ENCODE measurements around the gene MAP4K1. TPM values are rescaled to one million over a fixed set of nuclear protein-coding genes. Genes with fewer than 3 reads are reported as not detected.

Gene MAP4K1
- total RNA-seq, 1 donor = 0.72 TPM

- no peaks in the 10 kb centered on the region for H3K4me1 ChIP-seq (ENCODE audit: insufficient read depth, low read length)
- no peaks in the 10 kb centered on the region for H3K27me3 ChIP-seq (ENCODE audit: insufficient read depth, low read length)
- no peaks in the 10 kb centered on the region for H3K79me2 ChIP-seq (ENCODE audit: insufficient read depth, low read length)
- H3K27ac ChIP-seq (ENCODE audit: low read depth, low read length) = no peak overlapping the region
- TF ChIP-seq CTCF (IDR thresholded peaks at IDR 0.05; ENCODE audit: extremely low read depth, low read depth, low read length) = no peak
- peak; percentile 22 for DNase-seq (ENCODE audit: insufficient read length, low spot score, missing footprints)
- H2AFZ ChIP-seq (ENCODE audit: low read length) = no peak overlapping the region
- no peak overlapping the region for H3K4me2 ChIP-seq (ENCODE audit: insufficient read depth, low read length)
- no peaks in the 10 kb centered on the region for H3K9me3 ChIP-seq (ENCODE audit: low read depth, low read length)
- H4K20me1 ChIP-seq (ENCODE audit: insufficient read depth, low read length) = no peaks in the 10 kb centered on the region
- no peak overlapping the region for H3K4me3 ChIP-seq (ENCODE audit: insufficient read depth, low read length)
- no peaks in the 10 kb centered on the region for H3K36me3 ChIP-seq (ENCODE audit: insufficient read depth, low read length)
These were observed 18.0 kb downstream of the MAP4K1 start for GRCh38 chr19:38599722-38600121.

- H3K4me1 ChIP-seq (ENCODE audit: insufficient read depth, low read length) = no peaks in the 10 kb centered on the region
- no peaks in the 10 kb centered on the region for H3K9me3 ChIP-seq (ENCODE audit: low read depth, low read length)
- no peaks in the 10 kb centered on the region for H4K20me1 ChIP-seq (ENCODE audit: insufficient read depth, low read length)
- no peaks in the 10 kb centered on the region for H3K36me3 ChIP-seq (ENCODE audit: insufficient read depth, low read length)
- peak; percentile 65 for DNase-seq (ENCODE audit: insufficient read length, low spot score, missing footprints)
- no peaks in the 10 kb centered on the region for H3K27me3 ChIP-seq (ENCODE audit: insufficient read depth, low read length)
- H3K4me2 ChIP-seq (ENCODE audit: insufficient read depth, low read length) = no peak overlapping the region
- no peak overlapping the region for H3K4me3 ChIP-seq (ENCODE audit: insufficient read depth, low read length)
- no peak for TF ChIP-seq CTCF (IDR thresholded peaks at IDR 0.05; ENCODE audit: extremely low read depth, low read depth, low read length)
- H2AFZ ChIP-seq (ENCODE audit: low read length) = no peak overlapping the region
- no peaks in the 10 kb centered on the region for H3K79me2 ChIP-seq (ENCODE audit: insufficient read depth, low read length)
- H3K27ac ChIP-seq (ENCODE audit: low read depth, low read length) = no peak overlapping the region
These were observed 20.7 kb downstream of the MAP4K1 start for GRCh38 chr19:38597075-38597474.

- TF ChIP-seq CTCF (IDR thresholded peaks at IDR 0.05; ENCODE audit: extremely low read depth, low read depth, low read length) = no peak
- no peak overlapping the region for H2AFZ ChIP-seq (ENCODE audit: low read length)
- no peaks in the 10 kb centered on the region for H3K4me1 ChIP-seq (ENCODE audit: insufficient read depth, low read length)
- H3K36me3 ChIP-seq (ENCODE audit: insufficient read depth, low read length) = no peaks in the 10 kb centered on the region
- H3K27me3 ChIP-seq (ENCODE audit: insufficient read depth, low read length) = no peaks in the 10 kb centered on the region
- no peak overlapping the region for H3K27ac ChIP-seq (ENCODE audit: low read depth, low read length)
- H4K20me1 ChIP-seq (ENCODE audit: insufficient read depth, low read length) = no peaks in the 10 kb centered on the region
- no peak overlapping the region for H3K4me3 ChIP-seq (ENCODE audit: insufficient read depth, low read length)
- peak; percentile 59 for DNase-seq (ENCODE audit: insufficient read length, low spot score, missing footprints)
- no peaks in the 10 kb centered on the region for H3K79me2 ChIP-seq (ENCODE audit: insufficient read depth, low read length)
- H3K4me2 ChIP-seq (ENCODE audit: insufficient read depth, low read length) = no peak overlapping the region
- no peaks in the 10 kb centered on the region for H3K9me3 ChIP-seq (ENCODE audit: low read depth, low read length)
These were observed 21.4 kb downstream of the MAP4K1 start for GRCh38 chr19:38596057-38596981.

- TF ChIP-seq CTCF (IDR thresholded peaks at IDR 0.05; ENCODE audit: extremely low read depth, low read depth, low read length) = no peak
- DNase-seq (ENCODE audit: insufficient read length, low spot score, missing footprints) = no peak
- Histone ChIP-seq H3K36me3 (ENCODE audit: insufficient read depth, low read length) (no peaks in the 10 kb centered on the region), H2AFZ (ENCODE audit: low read length) (no peak overlapping the region), H3K27me3 (ENCODE audit: insufficient read depth, low read length) (no peaks in the 10 kb centered on the region), H3K4me2 (ENCODE audit: insufficient read depth, low read length) (no peak overlapping the region), H3K4me1 (ENCODE audit: insufficient read depth, low read length) (no peaks in the 10 kb centered on the region), H3K79me2 (ENCODE audit: insufficient read depth, low read length) (no peaks in the 10 kb centered on the region), H3K4me3 (ENCODE audit: insufficient read depth, low read length) (no peak overlapping the region), H4K20me1 (ENCODE audit: insufficient read depth, low read length) (no peaks in the 10 kb centered on the region), H3K9me3 (ENCODE audit: low read depth, low read length) (no peaks in the 10 kb centered on the region), H3K27ac (ENCODE audit: low read depth, low read length) (no peak overlapping the region)
These were observed 24.8 kb downstream of the MAP4K1 start for GRCh38 chr19:38592940-38593339.

Data from osteoblast (primary cell).